ENCODE results near the gene FOXRED1.
A peak's percentile ranks its signal among the peaks of the same experiment; 100 is the strongest.

The FOXRED1 gene

GRCh38 chr11:126257144-126257543 is 11.8 kb upstream of the FOXRED1 start:
- Mint-ChIP-seq H3K27me3 (no peaks in the 10 kb centered on the region), H3K9me3 (no peaks in the 10 kb centered on the region), H3K4me1 (no peaks in the 10 kb centered on the region), H3K27ac (no peak overlapping the region), H3K4me3 (no peak overlapping the region), H3K36me3 (peaks cover 20% of the 10 kb centered on the region)
- DNase-seq = no peak
- CTCF ChIA-PET = no interaction called here

GRCh38 chr11:126257764-126258163 is 11.2 kb upstream of the FOXRED1 start:
- H3K4me1 Mint-ChIP-seq = no peaks in the 10 kb centered on the region
- peaks cover 20% of the 10 kb centered on the region for H3K36me3 Mint-ChIP-seq
- CTCF ChIA-PET = no interaction called here
- no peak overlapping the region for H3K27ac Mint-ChIP-seq
- H3K27me3 Mint-ChIP-seq = no peaks in the 10 kb centered on the region
- no peak overlapping the region for H3K4me3 Mint-ChIP-seq
- H3K9me3 Mint-ChIP-seq = no peaks in the 10 kb centered on the region
- no peak for DNase-seq

DNA sequence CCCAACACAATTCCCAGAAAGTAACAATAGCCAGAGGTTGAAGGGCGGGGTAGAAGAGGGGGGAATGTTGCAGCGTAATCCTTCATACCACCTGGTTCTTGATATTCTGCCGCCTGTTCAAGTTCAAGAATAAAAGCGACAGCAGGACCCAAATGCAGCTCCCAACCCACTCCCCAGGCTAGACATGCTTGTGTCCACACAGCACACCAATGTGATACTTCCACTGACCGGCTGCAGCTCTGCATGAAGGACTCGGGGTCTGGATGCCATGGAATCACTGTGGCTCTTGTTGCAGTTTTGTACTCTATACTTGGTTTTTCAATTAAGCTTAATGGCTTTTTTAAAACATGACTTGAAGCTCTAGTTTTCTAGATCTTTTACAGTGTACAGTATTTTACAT is 6.7 kb upstream of the FOXRED1 start:
- DNase-seq = no peak
- no peak overlapping the region for H3K27ac Mint-ChIP-seq
- CTCF ChIA-PET = interaction anchor here (1.0 kb wide), 1 partner anchor 48 kb away, joined by 3 read pairs; no protein-coding TSS in a partner anchor
- H3K4me1 Mint-ChIP-seq = peaks cover 11% of the 10 kb centered on the region
- peaks cover 48% of the 10 kb centered on the region for H3K36me3 Mint-ChIP-seq
- H3K4me3 Mint-ChIP-seq = no peak overlapping the region
- H3K27me3 Mint-ChIP-seq = no peaks in the 10 kb centered on the region
- H3K9me3 Mint-ChIP-seq = no peaks in the 10 kb centered on the region

GRCh38 chr11:126263489-126263888 is 5.5 kb upstream of the FOXRED1 start:
- Mint-ChIP-seq H3K27me3 (no peaks in the 10 kb centered on the region), H3K27ac (no peak overlapping the region), H3K9me3 (no peaks in the 10 kb centered on the region), H3K4me3 (no peak overlapping the region), H3K4me1 (peaks cover 20% of the 10 kb centered on the region), H3K36me3 (peaks cover 57% of the 10 kb centered on the region)
- DNase-seq = no peak
- CTCF ChIA-PET = no interaction called here

- DNase-seq = no peak
- no peak overlapping the region for H3K4me3 Mint-ChIP-seq
- H3K9me3 Mint-ChIP-seq = no peaks in the 10 kb centered on the region
- H3K4me1 Mint-ChIP-seq = peaks cover 38% of the 10 kb centered on the region
- no peaks in the 10 kb centered on the region for H3K27me3 Mint-ChIP-seq
- CTCF ChIA-PET = no interaction called here
- H3K36me3 Mint-ChIP-seq = peaks cover 57% of the 10 kb centered on the region
- H3K27ac Mint-ChIP-seq = no peak overlapping the region
Measured at GRCh38 chr11:126265811-126266210, 3.1 kb upstream of the FOXRED1 start.

- Mint-ChIP-seq H3K4me1 (peaks cover 45% of the 10 kb centered on the region), H3K27me3 (no peaks in the 10 kb centered on the region), H3K9me3 (no peaks in the 10 kb centered on the region), H3K4me3 (peak overlapping the region; percentile 98), H3K36me3 (peaks cover 65% of the 10 kb centered on the region), H3K27ac (peak overlapping the region; percentile 98)
- no peak for DNase-seq
- CTCF ChIA-PET = interaction anchor here (0.9 kb wide), 1 partner anchor 54 kb away, joined by 3 read pairs; no protein-coding TSS in a partner anchor
Measured at GRCh38 chr11:126267650-126268049, 1.3 kb upstream of the FOXRED1 start.

- DNase-seq = no peak
- Mint-ChIP-seq H3K27me3 (no peaks in the 10 kb centered on the region), H3K4me1 (peaks cover 45% of the 10 kb centered on the region), H3K4me3 (peak overlapping the region; percentile 98), H3K27ac (peak overlapping the region; percentile 98), H3K9me3 (no peaks in the 10 kb centered on the region), H3K36me3 (peaks cover 64% of the 10 kb centered on the region)
- CTCF ChIA-PET = interaction anchor here (0.9 kb wide), 1 partner anchor 53 kb away, joined by 3 read pairs; no protein-coding TSS in a partner anchor
Measured at GRCh38 chr11:126268361-126268707, 620 bp upstream of the FOXRED1 start.

DNA sequence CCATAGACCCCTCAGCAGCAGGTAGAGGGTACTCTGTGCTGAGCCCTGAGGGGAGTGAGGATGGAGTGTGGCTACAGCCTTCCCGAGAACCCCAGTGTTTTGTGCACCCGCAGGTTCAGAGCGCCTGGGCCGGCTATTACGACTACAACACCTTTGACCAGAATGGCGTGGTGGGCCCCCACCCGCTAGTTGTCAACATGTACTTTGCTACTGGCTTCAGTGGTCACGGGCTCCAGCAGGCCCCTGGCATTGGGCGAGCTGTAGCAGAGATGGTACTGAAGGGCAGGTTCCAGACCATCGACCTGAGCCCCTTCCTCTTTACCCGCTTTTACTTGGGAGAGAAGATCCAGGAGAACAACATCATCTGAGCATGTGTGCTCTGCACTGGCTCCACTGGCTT is 8.4 kb downstream of the FOXRED1 start:
- peaks cover 53% of the 10 kb centered on the region for H3K36me3 Mint-ChIP-seq
- peaks cover 30% of the 10 kb centered on the region for H3K4me1 Mint-ChIP-seq
- CTCF ChIA-PET = no interaction called here
- no peak overlapping the region for H3K27ac Mint-ChIP-seq
- no peak for DNase-seq
- H3K9me3 Mint-ChIP-seq = no peaks in the 10 kb centered on the region
- H3K27me3 Mint-ChIP-seq = no peaks in the 10 kb centered on the region
- no peak overlapping the region for H3K4me3 Mint-ChIP-seq

- no peaks in the 10 kb centered on the region for H3K27me3 Mint-ChIP-seq
- peaks cover 48% of the 10 kb centered on the region for H3K36me3 Mint-ChIP-seq
- CTCF ChIA-PET = no interaction called here
Measured at GRCh38 chr11:126277780-126278179, 8.8 kb downstream of the FOXRED1 start.

GRCh38 chr11:126279191-126279590 is 10.2 kb downstream of the FOXRED1 start:
- Mint-ChIP-seq H3K27ac (peak overlapping the region; percentile 77), H3K9me3 (no peaks in the 10 kb centered on the region), H3K27me3 (no peaks in the 10 kb centered on the region), H3K4me3 (no peak overlapping the region), H3K36me3 (peaks cover 41% of the 10 kb centered on the region), H3K4me1 (peaks cover 43% of the 10 kb centered on the region)
- no peak for DNase-seq
- CTCF ChIA-PET = no interaction called here

More at GRCh38 chr11:126277780-126278179, 8.8 kb downstream of the FOXRED1 start:
- Mint-ChIP-seq H3K9me3 (no peaks in the 10 kb centered on the region), H3K4me1 (peaks cover 33% of the 10 kb centered on the region), H3K27ac (peak overlapping the region; percentile 58), H3K4me3 (no peak overlapping the region)
- no peak for DNase-seq

GRCh38 chr11:126280595-126280994 is 11.6 kb downstream of the FOXRED1 start:
- Mint-ChIP-seq H3K9me3 (no peaks in the 10 kb centered on the region), H3K4me3 (no peak overlapping the region), H3K27me3 (no peaks in the 10 kb centered on the region), H3K36me3 (peaks cover 32% of the 10 kb centered on the region), H3K27ac (peak overlapping the region; percentile 88), H3K4me1 (peaks cover 54% of the 10 kb centered on the region)
- peak; percentile 39 for DNase-seq
- CTCF ChIA-PET = interaction anchor here (1.2 to 1.4 kb wide), 2 partner anchors 8 to 39 kb away, joined by 3 read pairs; no protein-coding TSS in a partner anchor

DNA sequence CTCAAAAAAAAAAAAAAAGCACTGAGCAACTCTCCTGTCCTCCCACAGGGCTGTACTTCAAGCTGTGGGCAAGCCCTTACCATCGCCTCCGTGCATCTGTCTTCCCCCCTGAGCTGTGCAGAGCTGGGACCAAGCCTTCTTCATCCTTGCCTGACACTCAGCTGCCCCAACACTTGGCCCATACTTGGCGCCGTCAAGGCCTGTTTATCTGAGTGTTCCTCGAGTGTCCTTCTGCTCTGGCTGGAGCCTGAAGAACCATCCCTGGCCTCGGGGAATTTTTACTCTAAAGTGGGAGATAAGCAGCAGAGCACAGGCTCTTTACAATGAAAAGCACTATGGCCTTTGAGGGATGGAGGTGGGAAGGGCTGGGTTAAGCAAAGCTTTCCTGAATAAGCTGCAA is 12.3 kb downstream of the FOXRED1 start:
- Mint-ChIP-seq H3K27ac (no peak overlapping the region), H3K9me3 (no peaks in the 10 kb centered on the region), H3K36me3 (peaks cover 27% of the 10 kb centered on the region), H3K27me3 (no peaks in the 10 kb centered on the region), H3K4me1 (peaks cover 54% of the 10 kb centered on the region), H3K4me3 (no peak overlapping the region)
- no peak for DNase-seq
- CTCF ChIA-PET = interaction anchor here (0.6 to 1.4 kb wide), 3 partner anchors 9 to 38 kb away, joined by 3 read pairs; no protein-coding TSS in a partner anchor

DNA sequence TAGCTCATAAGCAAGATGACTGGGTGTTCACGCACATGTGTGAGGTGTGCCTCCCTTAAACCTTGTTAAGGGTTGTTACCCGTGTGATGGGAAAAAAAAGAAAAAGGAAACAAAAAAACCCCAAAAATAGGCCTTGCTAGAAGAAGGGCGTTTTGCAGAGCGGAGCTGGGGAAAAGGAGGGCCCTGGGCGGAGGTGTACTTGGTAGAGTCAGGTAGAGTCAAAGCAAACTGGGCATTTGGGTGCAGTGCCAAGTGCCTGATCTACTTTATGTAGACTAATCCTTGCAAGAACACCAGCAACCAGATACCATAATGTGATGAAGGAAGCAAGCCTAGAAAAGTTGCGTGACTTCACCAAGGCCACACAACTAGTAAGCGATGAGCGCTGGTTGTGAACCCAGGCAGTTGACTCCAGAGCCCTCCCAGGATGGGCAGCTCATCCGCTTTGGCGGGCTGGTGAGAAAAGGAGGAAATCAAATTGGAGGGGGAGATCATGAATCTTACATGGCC is 12.8 kb downstream of the FOXRED1 start:
- H3K4me1 Mint-ChIP-seq = peaks cover 54% of the 10 kb centered on the region
- H3K36me3 Mint-ChIP-seq = peaks cover 28% of the 10 kb centered on the region
- peak overlapping the region; percentile 95 for H3K4me3 Mint-ChIP-seq
- CTCF ChIA-PET = interaction anchor here (0.6 to 1.4 kb wide), 2 partner anchors 9 to 11 kb away, joined by 3 read pairs; no protein-coding TSS in a partner anchor
- DNase-seq = no peak
- H3K9me3 Mint-ChIP-seq = no peaks in the 10 kb centered on the region
- peak overlapping the region; percentile 93 for H3K27ac Mint-ChIP-seq
- H3K27me3 Mint-ChIP-seq = no peaks in the 10 kb centered on the region

DNA sequence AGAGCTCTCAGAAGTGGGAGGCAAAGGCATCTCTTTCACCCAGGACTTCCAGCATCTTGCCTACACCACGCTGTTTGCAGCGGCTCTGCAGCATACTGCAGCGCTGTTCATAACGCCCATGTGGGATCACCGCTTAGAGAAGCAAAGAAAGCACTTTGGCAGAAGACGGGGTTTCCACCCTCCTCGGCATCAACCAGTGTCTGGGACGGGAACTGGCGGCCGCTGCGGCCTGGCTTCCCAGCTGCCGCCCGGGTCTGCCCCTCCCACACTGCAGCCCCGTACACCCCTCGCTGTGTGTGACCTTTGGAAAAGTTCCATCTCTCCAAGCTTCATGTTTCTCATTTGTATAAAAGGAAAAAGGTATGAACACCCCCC is 13.4 kb downstream of the FOXRED1 start:
- CTCF ChIA-PET = no interaction called here
- Mint-ChIP-seq H3K4me1 (peaks cover 57% of the 10 kb centered on the region), H3K4me3 (peak overlapping the region; percentile 95), H3K9me3 (no peaks in the 10 kb centered on the region), H3K36me3 (peaks cover 29% of the 10 kb centered on the region), H3K27me3 (no peaks in the 10 kb centered on the region), H3K27ac (peak overlapping the region; percentile 93)
- DNase-seq = peak; percentile 63

DNA sequence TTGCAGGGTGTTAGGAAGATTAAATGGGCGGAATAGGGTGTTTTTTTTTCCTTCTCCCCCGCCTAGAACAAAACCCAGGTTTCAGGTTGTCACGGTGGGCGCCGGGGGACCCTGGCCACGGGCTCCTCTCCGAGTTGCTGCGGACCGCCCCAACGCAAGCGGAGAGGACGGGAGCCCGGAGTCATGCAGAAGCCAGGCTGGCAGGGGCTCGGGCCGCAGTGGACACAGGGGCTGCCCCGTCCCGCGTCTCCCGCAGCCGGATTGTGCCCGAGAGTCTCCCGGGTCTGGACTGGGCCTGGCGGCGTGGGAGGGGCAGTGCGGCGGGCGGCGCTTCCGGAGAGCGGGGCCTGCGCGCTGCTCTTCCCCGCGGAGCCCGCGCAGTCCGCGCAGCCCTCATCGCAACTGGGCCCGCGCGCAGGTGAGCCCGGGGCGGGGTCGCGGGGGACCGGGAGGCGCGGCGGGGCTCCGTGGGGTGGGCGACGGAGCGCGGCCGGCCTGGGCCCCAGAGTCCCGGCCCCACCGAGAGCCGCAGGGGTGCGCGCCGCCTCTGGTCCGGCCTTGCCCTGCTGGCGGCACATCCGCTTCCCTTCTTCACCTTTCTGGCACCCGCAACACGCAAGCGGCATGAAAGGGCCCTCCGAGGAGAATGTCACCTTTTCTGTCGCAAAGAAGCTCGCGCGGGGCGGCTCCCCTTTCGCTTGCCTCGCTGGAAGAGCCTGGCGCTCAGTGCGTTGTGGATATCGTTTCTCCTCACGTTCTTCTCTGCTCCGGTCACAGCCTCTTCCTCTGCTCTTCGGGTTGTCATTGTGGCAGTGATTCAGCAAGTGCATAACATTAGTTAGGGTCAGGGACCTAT is 14.0 kb downstream of the FOXRED1 start, which contains the start of gene TIRAP:
Gene TIRAP (plus strand): TSS at position 358 of the 856 bp plus-strand sequence. CDS start 7,802 bp downstream, outside the sequence.
- peaks cover 23% of the 10 kb centered on the region for H3K36me3 Mint-ChIP-seq
- DNase-seq = peak; percentile 79
- H3K27me3 Mint-ChIP-seq = no peaks in the 10 kb centered on the region
- peak within 1 kb of the TSS; percentile 95 for H3K4me3 Mint-ChIP-seq
- peaks cover 57% of the 10 kb centered on the region for H3K4me1 Mint-ChIP-seq
- H3K9me3 Mint-ChIP-seq = no peaks in the 10 kb centered on the region
- H3K27ac Mint-ChIP-seq = peak within 1 kb of the TSS; percentile 93
- CTCF ChIA-PET = no interaction called here
